NCI-H128 (cell line): ENCODE data around the gene MINK1.
"Not testable (repeated sequence)": the region's sequence is repeated elsewhere in the genome, so short reads cannot be mapped to it uniquely, and the experiment has no call there.

Source experiments
- DNase-seq: peaks from one replicate; lab custom pipeline; 2025; ENCODE audit not compliant: unreplicated experiment; lab: John Stamatoyannopoulos, UW

The MINK1 gene

DNA sequence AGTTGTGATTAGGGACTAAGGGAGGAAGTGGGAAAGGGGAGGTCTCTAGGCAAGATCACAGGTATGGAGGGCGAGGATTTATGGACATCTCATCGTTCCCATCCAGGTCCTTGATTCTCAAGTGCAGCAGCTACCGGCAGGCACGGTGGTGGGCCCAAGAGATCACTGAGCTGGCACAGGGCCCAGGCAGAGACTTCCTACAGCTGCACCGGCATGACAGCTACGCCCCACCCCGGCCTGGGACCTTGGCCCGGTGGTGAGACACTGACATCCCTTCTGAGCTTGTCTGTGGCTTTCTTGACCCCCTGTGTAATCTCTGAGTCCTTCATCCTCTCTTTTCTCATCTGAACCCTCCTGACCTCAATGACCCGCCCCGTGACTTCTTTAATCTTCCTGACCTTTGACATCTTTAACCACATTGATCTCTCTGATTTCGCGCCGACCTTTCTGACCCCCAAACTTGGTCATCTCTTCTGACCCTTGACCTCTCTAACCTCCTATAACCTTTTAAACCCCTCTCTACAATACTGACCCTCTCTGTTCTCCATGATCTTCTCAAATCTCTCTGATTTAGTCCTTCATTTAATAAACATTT lies 22.3 kb upstream of the MINK1 start:
- DNase-seq, result no peak

DNA sequence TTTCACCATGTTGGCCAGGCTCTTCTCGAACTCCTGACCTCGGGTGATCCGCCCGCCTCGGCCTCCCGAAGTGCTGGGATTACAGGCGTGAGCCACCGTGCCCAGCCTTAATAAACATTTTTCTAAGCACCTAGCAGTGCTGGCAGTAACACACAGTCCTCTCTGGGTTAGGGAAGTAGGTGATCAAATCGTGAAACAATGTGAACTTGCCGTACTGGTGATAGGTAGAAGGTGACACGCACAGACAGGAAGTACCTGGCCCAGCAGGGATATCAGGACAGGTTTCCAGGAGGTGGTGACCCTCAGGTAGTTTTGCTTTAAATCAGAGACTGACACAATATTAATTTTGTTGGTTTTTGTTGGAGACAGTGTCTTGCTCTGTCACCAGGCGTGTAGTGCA lies 21.7 kb upstream of the MINK1 start:
- no peak for DNase-seq

GRCh38 chr17:4812690-4813089 lies 20.4 kb upstream of the MINK1 start:
- no peak for DNase-seq

- no peak for DNase-seq
Measured at GRCh38 chr17:4815043-4815675, 18.0 kb upstream of the MINK1 start.

- no peak for DNase-seq
Measured at GRCh38 chr17:4816826-4817225, 16.3 kb upstream of the MINK1 start.

GRCh38 chr17:4818276-4818675 lies 14.9 kb upstream of the MINK1 start:
- no peak for DNase-seq

- DNase-seq, result no peak
Measured at GRCh38 chr17:4822835-4823234, 10.3 kb upstream of the MINK1 start.

DNA sequence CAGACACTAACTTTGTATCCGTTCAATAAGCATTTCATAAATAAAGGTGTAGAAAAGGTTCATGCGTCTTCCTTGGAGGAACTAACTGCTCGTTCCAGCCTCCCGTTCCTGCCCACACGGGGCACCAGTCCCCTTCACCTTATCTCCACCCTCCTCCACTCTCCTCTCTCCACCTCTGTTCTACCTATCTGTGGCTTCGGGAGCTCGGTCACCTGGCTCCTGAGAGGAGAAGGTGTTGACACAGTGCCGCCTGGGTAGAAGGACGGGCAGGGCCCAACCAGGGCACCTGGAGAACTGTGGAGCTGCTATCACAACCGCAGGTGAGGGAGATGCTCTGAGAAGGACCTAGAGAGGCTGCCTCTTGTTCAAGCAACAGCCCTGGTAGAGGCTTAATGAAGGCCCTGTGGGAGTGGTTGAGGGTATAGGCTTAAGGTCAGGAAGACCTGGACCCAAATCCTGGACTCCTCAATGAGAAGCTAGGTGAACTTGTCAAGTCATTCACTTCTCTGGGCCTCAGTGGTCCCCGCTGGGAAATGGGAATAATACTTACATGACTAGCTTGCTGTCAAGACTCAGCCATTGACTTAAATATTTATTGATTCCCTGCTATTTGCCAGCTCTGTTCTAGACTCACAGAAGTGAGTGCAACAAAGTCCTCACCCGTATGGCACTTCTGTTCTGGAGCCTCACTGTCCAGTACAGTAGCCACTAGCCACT lies 9.6 kb upstream of the MINK1 start:
- DNase-seq, result no peak

- DNase-seq, result no peak
Measured at GRCh38 chr17:4827399-4827798, 5.7 kb upstream of the MINK1 start.

DNA sequence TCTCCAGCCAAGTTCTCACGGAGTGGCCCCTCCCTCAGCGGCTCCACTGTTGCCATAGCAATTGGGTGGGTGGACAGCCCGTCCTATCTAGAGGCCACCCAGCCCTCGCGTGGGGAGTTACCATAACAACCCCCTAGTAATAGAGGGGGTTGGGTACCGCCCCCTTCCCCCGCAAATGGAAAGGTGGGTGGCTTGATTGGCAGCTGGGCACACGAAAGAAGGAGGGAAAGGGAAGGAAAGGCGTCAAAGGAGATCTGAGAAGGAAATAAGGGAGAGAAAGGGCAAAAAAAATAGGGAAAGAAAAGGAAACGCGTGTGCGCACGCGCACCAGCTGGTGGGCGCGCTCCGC lies 337 bp upstream of the MINK1 start:
- DNase-seq, result not testable (repeated sequence)

- DNase-seq, result no peak
Measured at GRCh38 chr17:4833941-4834680, 971 bp downstream of the MINK1 start.

DNA sequence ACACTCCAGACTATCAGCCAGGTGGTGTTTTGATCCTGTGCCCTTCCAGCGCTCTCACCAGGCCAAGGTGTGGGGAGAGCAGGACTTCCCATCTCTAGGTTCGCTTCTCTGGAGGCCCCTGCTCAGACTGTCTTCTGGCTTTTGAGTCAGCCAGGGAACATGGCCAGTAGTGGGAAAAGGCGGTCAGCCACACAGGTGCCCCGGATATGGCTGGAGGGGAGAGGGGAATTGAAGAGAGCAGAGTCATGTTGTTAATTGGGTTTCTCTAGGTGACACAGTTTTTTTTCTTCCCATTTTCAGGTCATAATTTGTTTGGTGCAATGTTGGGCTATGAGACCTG lies 1.5 kb downstream of the MINK1 start:
- DNase-seq, result no peak

- DNase-seq, result no peak
Measured at GRCh38 chr17:4836221-4836620, 3.1 kb downstream of the MINK1 start.

DNA sequence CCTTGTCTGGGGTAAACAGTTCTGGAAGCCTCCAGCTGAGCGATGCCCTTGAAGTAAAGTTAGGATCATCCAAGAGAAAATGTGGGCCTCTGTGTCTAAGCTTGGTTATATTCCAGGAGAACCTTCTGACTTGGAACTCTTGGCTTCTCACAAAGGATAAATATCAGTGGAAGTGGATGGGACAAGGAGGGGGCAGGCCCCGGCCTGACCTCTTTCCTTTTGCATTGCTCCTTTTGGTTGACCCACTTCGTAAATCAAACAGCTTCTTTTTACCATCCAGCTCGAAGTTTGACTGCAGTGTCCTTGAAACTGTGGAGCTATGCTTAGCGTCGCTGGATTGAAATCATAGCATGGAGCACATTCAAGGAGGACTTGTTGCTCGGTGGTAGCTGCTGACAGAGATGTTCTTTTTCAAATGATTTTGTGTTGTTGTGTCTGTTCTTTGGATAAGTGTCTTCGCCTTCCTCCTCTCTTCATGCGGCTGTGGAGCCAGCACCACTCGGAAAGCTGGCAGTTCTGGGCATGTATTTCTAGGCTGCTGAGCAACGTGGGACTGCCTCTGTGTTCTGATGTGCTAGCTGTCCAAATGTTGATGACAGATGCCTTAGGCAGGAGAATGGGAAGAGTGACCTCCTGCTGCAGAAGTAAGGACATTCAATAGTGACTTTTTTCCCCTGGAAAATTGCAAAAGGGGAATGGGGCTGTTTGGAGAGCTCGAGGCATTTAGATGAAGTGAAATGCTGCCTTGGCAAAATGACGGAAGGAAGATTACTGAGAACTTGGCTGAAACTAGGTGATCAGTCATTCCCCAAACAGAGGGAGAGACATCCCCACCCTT lies 4.5 kb downstream of the MINK1 start:
- no peak for DNase-seq

DNA sequence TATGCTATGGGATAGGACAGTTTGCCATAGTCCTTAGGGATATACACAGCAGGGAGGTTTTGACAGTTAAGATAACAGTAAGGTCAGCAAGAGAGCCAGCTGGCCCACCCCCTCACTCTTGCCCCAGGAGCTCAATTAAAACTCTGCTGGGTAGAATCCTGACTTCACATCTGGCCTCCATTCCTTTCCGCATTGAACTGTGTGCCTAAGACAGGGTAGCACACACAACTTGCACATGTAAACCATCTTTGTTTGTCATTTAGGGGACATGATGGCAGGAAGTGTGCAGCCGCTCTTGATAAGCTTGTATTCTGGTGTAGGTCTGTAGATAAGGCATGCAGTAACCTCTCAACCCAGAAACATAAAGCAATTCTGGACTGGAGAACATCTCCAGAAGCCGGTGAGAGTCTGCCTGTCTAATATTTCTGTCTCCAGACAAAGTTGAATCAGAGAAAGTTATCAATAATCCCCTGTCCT lies 5.2 kb downstream of the MINK1 start:
- DNase-seq, result no peak

- no peak for DNase-seq
Measured at GRCh38 chr17:4839221-4839620, 6.1 kb downstream of the MINK1 start.

- no peak for DNase-seq
Measured at GRCh38 chr17:4839965-4840892, 7.1 kb downstream of the MINK1 start.

DNA sequence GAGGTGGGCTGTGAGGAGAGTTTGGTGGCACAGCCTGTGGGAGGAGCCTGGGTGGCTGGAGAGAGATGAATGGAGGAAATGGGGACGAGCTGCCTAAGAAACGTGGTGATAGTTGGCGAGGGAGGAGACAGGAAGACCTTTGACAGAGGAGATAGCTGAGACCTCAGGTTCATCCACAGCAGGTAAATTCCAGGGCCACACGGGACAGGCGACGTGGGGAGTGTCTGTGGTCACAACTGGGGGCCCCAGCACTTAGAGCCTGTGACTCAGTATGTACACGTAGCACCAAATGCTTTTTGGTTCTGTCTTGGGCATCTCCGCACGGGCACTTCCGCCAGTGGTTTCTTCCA lies 7.7 kb downstream of the MINK1 start:
- no peak for DNase-seq

GRCh38 chr17:4842376-4842775 lies 9.2 kb downstream of the MINK1 start:
- no peak for DNase-seq
